GM12878 (cell line): ENCODE measurements around the gene RERE. TPM values are rescaled to one million over a fixed set of nuclear protein-coding genes. Genes with fewer than 3 reads are reported as not detected.
"Not testable (repeated sequence)": the region's sequence is repeated elsewhere in the genome, so short reads cannot be mapped to it uniquely, and the experiment has no call there.

ENCODE experiments used
- ATAC-seq: fragments of 200-7000 bp; cut with Tn5 transposase; 3 replicates; pipeline ENCODE4 v1.9.1; 2020; ENCODE audit warnings: mild to moderate bottlenecking, moderate library complexity
- BruUV-seq: library from RNA; stranded (reverse); fragments of 400-500 nt; replicated peaks from 2 replicates; lab custom pipeline; 2021; lab: Mats Ljungman, UMichigan
- CTCF ChIA-PET: fragments of 300-600 bp; sonication (Branson Sonifier 250); formaldehyde crosslinking; extraction: SDS; loops from one replicate; lab custom pipeline; 2021; ENCODE audit warnings: inconsistent platforms; lab: Yijun Ruan, JAX
- POLR2A ChIA-PET: fragments of 350-600 bp; formaldehyde crosslinking; extraction: SDS; loops from one replicate; lab custom pipeline; 2021; ENCODE audit warnings: inconsistent platforms; lab: Charles Lee
- RAD21 ChIA-PET: fragments of 300-600 bp; sonication (Branson Sonifier 250); formaldehyde crosslinking; loops from one replicate; lab custom pipeline; 2023; ENCODE audit warnings: antibody characterized with exemption; ENCODE audit not compliant: unreplicated experiment; lab: Charles Lee
- SMC1A ChIA-PET: fragments of 300-600 bp; sonication (Branson Sonifier 250); formaldehyde crosslinking; loops from one replicate; lab custom pipeline; 2023; ENCODE audit not compliant: unreplicated experiment, uncharacterized antibody; lab: Charles Lee
- DNase-seq: peaks from one replicate; pipeline ENCODE4 v3.0.0-alpha.2; 2011; ENCODE audit warnings: low read depth, low spot score
- FAIRE-seq: peaks from 3 replicates; lab custom pipeline; 2011; peaks lifted over from hg19 to GRCh38; lab: Jason Lieb, UNC
- H2AFZ ChIP-seq: 2 replicates; pipeline ENCODE4 v1.6.0; 2011; ENCODE audit warnings: low read depth, low read length, control low read depth; ENCODE audit not compliant: control insufficient read depth
- H3K27ac ChIP-seq: 2 replicates; pipeline ENCODE4 v1.5.1; 2011; ENCODE audit warnings: control low read depth; ENCODE audit not compliant: control insufficient read depth, insufficient read depth
- H3K27me3 ChIP-seq, 2 experiments: replicated peaks in 1 of 2; 2 replicates each; pipeline versions ENCODE4 v1.6.0 to v1.6.1; 2011; ENCODE audit warnings: low read length in 1 of 2; ENCODE audit not compliant: control insufficient read depth in 2 of 2, insufficient read depth in 2 of 2
- H3K36me3 ChIP-seq, 2 experiments: 2 replicates each; pipeline ENCODE4 v1.5.1; 2011; ENCODE audit warnings: low read length in 1 of 2; ENCODE audit not compliant: control insufficient read depth in 2 of 2, insufficient read depth in 2 of 2
- H3K4me1 ChIP-seq: 2 replicates; pipeline ENCODE4 v1.6.1; 2011; ENCODE audit warnings: mild to moderate bottlenecking, low read length, moderate library complexity, mixed read lengths; ENCODE audit not compliant: control insufficient read depth, insufficient read depth
- H3K4me2 ChIP-seq: 2 replicates; pipeline ENCODE4 v1.6.0; 2011; ENCODE audit warnings: control low read depth; ENCODE audit not compliant: control insufficient read depth, insufficient read depth
- H3K4me3 ChIP-seq: fragments of 200-600 bp; sonication (generic); 2 replicates; pipeline ENCODE4 v1.5.1; 2016
- H3K79me2 ChIP-seq: 2 replicates; pipeline ENCODE4 v1.6.0; 2011; ENCODE audit warnings: low read length; ENCODE audit not compliant: control insufficient read depth, insufficient read depth
- H3K9ac ChIP-seq: 2 replicates; pipeline ENCODE4 v1.8.0; 2011; ENCODE audit warnings: low read length, control low read depth, mixed read lengths; ENCODE audit not compliant: control insufficient read depth, insufficient read depth
- H3K9me3 ChIP-seq: replicated peaks from 3 replicates; pipeline ENCODE4 v1.5.1; 2011; ENCODE audit warnings: mild to moderate bottlenecking, low read length; ENCODE audit not compliant: control insufficient read depth, insufficient read depth
- H4K20me1 ChIP-seq: 2 replicates; pipeline ENCODE4 v1.6.0; 2011; ENCODE audit not compliant: control insufficient read depth, insufficient read depth
- ATF7 ChIP-seq: fragments of 450-650 bp; IDR thresholded peaks from 2 replicates; pipeline ENCODE4 v1.6.1; 2016; ENCODE audit warnings: low read depth, mild to moderate bottlenecking
- CHD1 ChIP-seq: IDR thresholded peaks from 2 replicates; pipeline ENCODE4 v1.6.1; 2012; ENCODE audit warnings: low read depth, low read length, improper control_type of control experiment
- MEF2A ChIP-seq: IDR thresholded peaks from 2 replicates; pipeline ENCODE4 v1.6.1; 2011; ENCODE audit warnings: low read depth, mild to moderate bottlenecking, low read length, moderate library complexity; ENCODE audit not compliant: insufficient read depth
- POLR2AphosphoS2 ChIP-seq: IDR thresholded peaks from 2 replicates; pipeline ENCODE4 v1.6.1; 2011; ENCODE audit warnings: low read depth, mild to moderate bottlenecking, low read length, improper control_type of control experiment, moderate library complexity
- POU2F2 ChIP-seq: IDR thresholded peaks from 3 replicates; pipeline ENCODE4 v1.6.1; 2011; ENCODE audit warnings: low read depth, mild to moderate bottlenecking, low read length, borderline replicate concordance
- ZBTB11 ChIP-seq: fragments of 450-650 bp; formaldehyde crosslinking; IDR thresholded peaks from 2 replicates; pipeline ENCODE4 v1.5.0; 2022; ENCODE audit warnings: mild to moderate bottlenecking, missing genetic modification characterization
- WGBS: methylation state at CpG from one replicate; pipeline ENCODE4 v1.1.6; 2016; ENCODE audit warnings: low lambda C conversion rate; ENCODE audit not compliant: insufficient replicate concordance, insufficient coverage; ENCODE audit errors: missing lambda C conversion rate; 5-methylcytosine and 5-hydroxymethylcytosine counted together
- in situ Hi-C: fragments of 300-500 bp; cut with MboI; formaldehyde crosslinking; loops from 9 replicates; pipeline ENCODE4 v1.14.3; 2018; ENCODE audit warnings: mixed read lengths
- intact Hi-C: fragments of 100-400 bp; cut with micrococcal nuclease; formaldehyde crosslinking; loops from one replicate; pipeline ENCODE4 v1.14.2; 2022; ENCODE audit not compliant: unreplicated experiment
- polyA plus RNA-seq, 11 experiments: library from polyadenylated mRNA; depleted of rRNA in 4 of 11; unstranded in 6 of 11; stranded (reverse) in 5 of 11; fragments of >200 nt; fragmentation: Nextera tagmentation in 4 of 11; fragmentation: Illumina TruSeq in 1 of 11; extraction: Ambion mirVana in 4 of 11; extraction: Trizol in 1 of 11; gene quantifications; 1 replicate in 1 of 11; 2 replicates in 10 of 11; pipeline versions ENCODE4 v1.2.1 to v1.2.3, GENCODE V29; 2011 to 2016; ENCODE audit warnings: inconsistent platforms in 2 of 11, missing spikeins in 2 of 11, low read depth in 1 of 11
- total RNA-seq, 4 experiments: library from RNA; depleted of rRNA in 3 of 4; stranded (reverse); fragments of >200 nt in 3 of 4; fragmentation: Illumina TruSeq in 1 of 4; extraction: Trizol in 1 of 4; gene quantifications; 2 replicates each; pipeline versions ENCODE4 v1.2.1 to v1.2.3, GENCODE V29; 2013 to 2021
- TF ChIP-seq, protein P1 (sequence below): fragments of 450-650 bp; IDR thresholded peaks from 2 replicates; pipeline ENCODE4 v1.6.1; 2018; ENCODE audit warnings: mild to moderate bottlenecking, low read depth, moderate library complexity; ENCODE audit not compliant: partially characterized antibody

Gene RERE
- total and polyA plus RNA-seq, 10 of the 15 experiments (the other 5 are each of a cell fraction or from before 2014, with no cell fraction given) = 5.2 to 60.5 (median 20.2) TPM

- intact Hi-C loops, H3K27me3 ChIP-seq, DNase-seq, H3K4me3 ChIP-seq, H3K4me2 ChIP-seq, H3K9me3 ChIP-seq, BruUV-seq, H3K36me3 ChIP-seq, RAD21 ChIA-PET, in situ Hi-C loops, FAIRE-seq, CTCF ChIA-PET, H3K27ac ChIP-seq, H3K9ac ChIP-seq, H4K20me1 ChIP-seq, H3K4me1 ChIP-seq, POLR2A ChIA-PET, H3K79me2 ChIP-seq, H2AFZ ChIP-seq: not testable (repeated sequence)
- peak; percentile 48 for ATAC-seq
- 44% methylated on average over 3 of the region's 3 CpGs for WGBS
- SMC1A ChIA-PET = interaction anchor here (1.2 to 2.3 kb wide), 2 partner anchors 49 to 58 kb away, joined by 6 to 7 read pairs; no protein-coding TSS in a partner anchor
Observed at GRCh38 chr1:8611634-8612515, 205.6 kb downstream of the RERE start.

DNA sequence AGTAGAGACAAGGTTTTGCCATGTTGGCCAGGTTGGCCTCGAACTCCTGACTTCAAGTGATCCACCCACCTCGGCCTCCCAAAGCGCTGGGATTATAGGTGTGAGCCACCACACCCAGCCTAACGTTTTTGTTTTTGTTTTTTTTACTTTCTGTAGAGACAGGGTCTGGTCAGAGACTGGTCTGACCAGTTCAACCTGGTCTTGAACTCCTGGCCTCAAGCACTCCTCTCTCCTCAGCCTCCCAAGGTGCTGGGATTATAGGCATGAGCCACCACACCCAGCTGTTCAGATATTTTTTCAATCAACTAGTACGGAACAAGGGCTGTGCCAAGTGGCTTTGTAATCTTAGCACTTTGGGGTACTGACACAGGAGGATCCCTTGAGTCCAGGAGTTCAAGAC is 209.5 kb downstream of the RERE start:
- in situ Hi-C loops = loop anchor here (5.0 kb wide), 1 partner anchor 49 kb away; no protein-coding TSS in a partner anchor
- BruUV-seq = no TSS peak
- Histone ChIP-seq H3K4me3 (no peak overlapping the region), H3K9me3 (no peaks in the 10 kb centered on the region), H3K27me3 (no peaks in the 10 kb centered on the region), H3K79me2 (peaks cover 4% of the 10 kb centered on the region; the same call in 1 of the 2 replicates), H3K9ac (no peak overlapping the region), H3K4me2 (no peak overlapping the region), H3K27ac (no peak overlapping the region), H3K36me3 (peaks cover 0 to 1% of the 10 kb centered on the region in 2 experiments; a peak in 2 of 4 replicates), H3K4me1 (peaks cover 17% of the 10 kb centered on the region), H2AFZ (no peak overlapping the region), H4K20me1 (no peaks in the 10 kb centered on the region)
- DNase-seq (no peak), FAIRE-seq (no peak), ATAC-seq (no peak)
- intact Hi-C loops = no loop called here
- SMC1A ChIA-PET = interaction anchor here (0.9 to 2.4 kb wide), 2 partner anchors 20 to 120 kb away, joined by 3 to 13 read pairs; no protein-coding TSS in a partner anchor
- POLR2A ChIA-PET = no interaction called here
- WGBS = 97% methylated on average over 5 of the region's 5 CpGs
- RAD21 ChIA-PET = interaction anchor here (1.0 kb wide), 1 partner anchor 44 kb away, joined by 3 read pairs; no protein-coding TSS in a partner anchor
- CTCF ChIA-PET = interaction anchor here (0.8 to 2.0 kb wide), 3 partner anchors 46 to 241 kb away, joined by 3 to 9 read pairs (median 3); no protein-coding TSS in a partner anchor
- TF ChIP-seq POU2F2 (no peak), CHD1 (no peak), ZBTB11 (CRISPR knock-in tag) (no peak), MEF2A (no peak), POLR2AphosphoS2 (no peak), ATF7 (no peak)
- TF ChIP-seq, protein P1, sequence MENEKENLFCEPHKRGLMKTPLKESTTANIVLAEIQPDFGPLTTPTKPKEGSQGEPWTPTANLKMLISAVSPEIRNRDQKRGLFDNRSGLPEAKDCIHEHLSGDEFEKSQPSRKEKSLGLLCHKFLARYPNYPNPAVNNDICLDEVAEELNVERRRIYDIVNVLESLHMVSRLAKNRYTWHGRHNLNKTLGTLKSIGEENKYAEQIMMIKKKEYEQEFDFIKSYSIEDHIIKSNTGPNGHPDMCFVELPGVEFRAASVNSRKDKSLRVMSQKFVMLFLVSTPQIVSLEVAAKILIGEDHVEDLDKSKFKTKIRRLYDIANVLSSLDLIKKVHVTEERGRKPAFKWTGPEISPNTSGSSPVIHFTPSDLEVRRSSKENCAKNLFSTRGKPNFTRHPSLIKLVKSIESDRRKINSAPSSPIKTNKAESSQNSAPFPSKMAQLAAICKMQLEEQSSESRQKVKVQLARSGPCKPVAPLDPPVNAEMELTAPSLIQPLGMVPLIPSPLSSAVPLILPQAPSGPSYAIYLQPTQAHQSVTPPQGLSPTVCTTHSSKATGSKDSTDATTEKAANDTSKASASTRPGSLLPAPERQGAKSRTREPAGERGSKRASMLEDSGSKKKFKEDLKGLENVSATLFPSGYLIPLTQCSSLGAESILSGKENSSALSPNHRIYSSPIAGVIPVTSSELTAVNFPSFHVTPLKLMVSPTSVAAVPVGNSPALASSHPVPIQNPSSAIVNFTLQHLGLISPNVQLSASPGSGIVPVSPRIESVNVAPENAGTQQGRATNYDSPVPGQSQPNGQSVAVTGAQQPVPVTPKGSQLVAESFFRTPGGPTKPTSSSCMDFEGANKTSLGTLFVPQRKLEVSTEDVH = no peak
